ENCODE data around the gene CBLB.

DNA sequence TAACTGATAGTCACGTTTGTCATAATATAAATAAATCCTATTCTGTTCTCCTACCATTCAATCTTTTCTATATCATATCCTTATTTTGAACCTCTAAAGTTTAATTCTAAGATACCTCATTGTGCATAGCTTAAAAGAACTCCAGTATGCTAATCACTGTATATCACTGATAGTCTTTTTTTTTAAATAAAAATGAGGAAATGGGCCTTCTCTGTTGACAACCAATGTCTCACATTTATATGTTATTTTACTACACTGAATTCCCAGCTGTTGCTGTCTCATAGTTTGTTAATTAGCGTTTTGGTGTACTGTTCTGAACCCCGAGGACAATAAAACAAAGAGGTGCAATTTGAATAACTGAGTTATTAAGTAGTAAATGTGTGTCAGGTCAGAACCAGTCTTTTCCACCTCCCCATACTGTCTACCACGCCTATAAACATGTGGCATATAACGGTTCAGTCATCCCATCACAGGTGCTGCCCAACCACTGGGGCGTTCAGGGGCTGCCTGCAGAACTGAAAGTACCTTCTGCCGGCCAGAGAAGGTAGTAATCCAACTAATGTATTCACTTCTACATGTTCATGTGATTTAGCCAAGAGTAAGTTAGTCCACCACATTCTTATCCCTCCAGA is 14.9 kb downstream of the CBLB start:
- no peak for TF ChIP-seq POLR2A (IDR thresholded peaks at IDR 0.05)
- TF ChIP-seq, protein P1, sequence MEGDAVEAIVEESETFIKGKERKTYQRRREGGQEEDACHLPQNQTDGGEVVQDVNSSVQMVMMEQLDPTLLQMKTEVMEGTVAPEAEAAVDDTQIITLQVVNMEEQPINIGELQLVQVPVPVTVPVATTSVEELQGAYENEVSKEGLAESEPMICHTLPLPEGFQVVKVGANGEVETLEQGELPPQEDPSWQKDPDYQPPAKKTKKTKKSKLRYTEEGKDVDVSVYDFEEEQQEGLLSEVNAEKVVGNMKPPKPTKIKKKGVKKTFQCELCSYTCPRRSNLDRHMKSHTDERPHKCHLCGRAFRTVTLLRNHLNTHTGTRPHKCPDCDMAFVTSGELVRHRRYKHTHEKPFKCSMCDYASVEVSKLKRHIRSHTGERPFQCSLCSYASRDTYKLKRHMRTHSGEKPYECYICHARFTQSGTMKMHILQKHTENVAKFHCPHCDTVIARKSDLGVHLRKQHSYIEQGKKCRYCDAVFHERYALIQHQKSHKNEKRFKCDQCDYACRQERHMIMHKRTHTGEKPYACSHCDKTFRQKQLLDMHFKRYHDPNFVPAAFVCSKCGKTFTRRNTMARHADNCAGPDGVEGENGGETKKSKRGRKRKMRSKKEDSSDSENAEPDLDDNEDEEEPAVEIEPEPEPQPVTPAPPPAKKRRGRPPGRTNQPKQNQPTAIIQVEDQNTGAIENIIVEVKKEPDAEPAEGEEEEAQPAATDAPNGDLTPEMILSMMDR (IDR thresholded peaks at IDR 0.05), result no peak

All from right lobe of liver (tissue), 4 donors.